LNCaP clone FGC (cell line): ENCODE measurements around the gene CEP162.
"Not testable (repeated sequence)": the region's sequence is repeated elsewhere in the genome, so short reads cannot be mapped to it uniquely, and the experiment has no call there.

Experiments
- DNase-seq: peaks from one replicate; pipeline ENCODE4 v3.0.0-alpha.2; 2011; ENCODE audit warnings: low read depth
- H3K4me3 ChIP-seq: 2 replicates; pipeline ENCODE4 v1.5.1; 2011; ENCODE audit warnings: mild to moderate bottlenecking, low read depth, low read length, control low read depth
- CTCF ChIP-seq: IDR thresholded peaks from 2 replicates; pipeline ENCODE4 v1.5.1; 2012; ENCODE audit warnings: mild to moderate bottlenecking; ENCODE audit not compliant: control insufficient read depth, insufficient read depth; ENCODE audit errors: extremely low read depth

Gene CEP162

GRCh38 chr6:84107495-84107894, 119.9 kb downstream of the CEP162 start:
- TF ChIP-seq CTCF = no peak
- no peak for DNase-seq
- no peak overlapping the region for H3K4me3 ChIP-seq

- H3K4me3 ChIP-seq, DNase-seq: not testable (repeated sequence)
These were observed 122.1 kb downstream of the CEP162 start for GRCh38 chr6:84105215-84105924.

- no peak overlapping the region for H3K4me3 ChIP-seq
- DNase-seq = no peak
- no peak for TF ChIP-seq CTCF
These were observed 124.4 kb downstream of the CEP162 start for GRCh38 chr6:84103029-84103428.

GRCh38 chr6:84095156-84095555, 132.3 kb downstream of the CEP162 start:
- peak; percentile 0 for DNase-seq
- no peak for TF ChIP-seq CTCF
- no peak overlapping the region for H3K4me3 ChIP-seq

- no peak for DNase-seq
- TF ChIP-seq CTCF = no peak
- no peak overlapping the region for H3K4me3 ChIP-seq
These were observed 133.7 kb downstream of the CEP162 start for GRCh38 chr6:84093441-84094435.

GRCh38 chr6:84089552-84089951, 137.9 kb downstream of the CEP162 start:
- H3K4me3 ChIP-seq = no peak overlapping the region
- DNase-seq = no peak
- no peak for TF ChIP-seq CTCF

- H3K4me3 ChIP-seq = no peak overlapping the region
- no peak for TF ChIP-seq CTCF
- no peak for DNase-seq
These were observed 138.4 kb downstream of the CEP162 start for GRCh38 chr6:84089081-84089480.
